Lower lobe of right lung (tissue), 2 donors: ENCODE results near the gene RHOBTB3. TPM values are rescaled to one million over a fixed set of nuclear protein-coding genes. Genes with fewer than 3 reads are reported as not detected.

Experiments
- ATAC-seq, 2 donors: fragments of 200-7000 bp; cut with Tn5 transposase; one replicate each; pipeline ENCODE4 v1.9.1; 2020 to 2022; ENCODE audit warnings: mild to moderate bottlenecking in 2 of 2, moderate library complexity in 2 of 2
- DNase-seq: peaks from one replicate; pipeline ENCODE4 v3.0.0-alpha.2; 2020
- H3K27ac ChIP-seq: fragments of 200-600 bp; one replicate; pipeline ENCODE4 v1.8.0; 2022
- H3K27me3 ChIP-seq: fragments of 200-600 bp; one replicate; pipeline ENCODE4 v1.8.0; 2022; ENCODE audit warnings: low read depth
- H3K36me3 ChIP-seq: fragments of 200-600 bp; one replicate; pipeline ENCODE4 v1.8.0; 2022; ENCODE audit warnings: mild to moderate bottlenecking
- H3K4me1 ChIP-seq: fragments of 200-600 bp; one replicate; pipeline ENCODE4 v1.8.0; 2022
- H3K4me3 ChIP-seq: fragments of 200-600 bp; one replicate; pipeline ENCODE4 v1.8.0; 2022; ENCODE audit warnings: mild to moderate bottlenecking
- H3K9me3 ChIP-seq: fragments of 200-600 bp; one replicate; pipeline ENCODE4 v1.8.0; 2022
- CTCF ChIP-seq: fragments of 200-600 bp; IDR thresholded peaks from one replicate; pipeline ENCODE4 v1.8.0; 2022; ENCODE audit warnings: antibody characterized with exemption, mild to moderate bottlenecking
- intact Hi-C: fragments of 100-400 bp; cut with DNase I; formaldehyde crosslinking; loops from one replicate; pipeline ENCODE4 v1.11.0; 2022
- total RNA-seq: library from RNA; stranded (reverse); fragmentation: NEBNext Ultra II Directional; extraction: Animal tissue kit (Norgen Biotek cat#: 25700); gene quantifications from one replicate; pipeline ENCODE4 v1.2.1, GENCODE V29; 2021
- donor health status: DM: no; HTN: yes; CAD: no; lungs with severe emphysema.

Gene RHOBTB3
- total RNA-seq, 1 donor from 2014 or later: 51.7 TPM

GRCh38 chr5:95804736-95805539, 73.8 kb downstream of the RHOBTB3 start:
- DNase-seq (no peak), ATAC-seq (no peak)
- H3K4me3 ChIP-seq: no peak overlapping the region
- no peak overlapping the region for H3K27ac ChIP-seq
- no peaks in the 10 kb centered on the region for H3K27me3 ChIP-seq
- peaks cover 29% of the 10 kb centered on the region for H3K4me1 ChIP-seq
- H3K36me3 ChIP-seq: no peaks in the 10 kb centered on the region
- peaks cover 9% of the 10 kb centered on the region for H3K9me3 ChIP-seq
- intact Hi-C loops: no loop called here
- TF ChIP-seq CTCF: no peak

GRCh38 chr5:95806687-95807086, 75.6 kb downstream of the RHOBTB3 start:
- peaks cover 9% of the 10 kb centered on the region for H3K9me3 ChIP-seq
- H3K27ac ChIP-seq: no peak overlapping the region
- no peaks in the 10 kb centered on the region for H3K27me3 ChIP-seq
- no peak for ATAC-seq
- TF ChIP-seq CTCF: no peak
- DNase-seq: no peak
- intact Hi-C loops: no loop called here
- peaks cover 45% of the 10 kb centered on the region for H3K4me1 ChIP-seq
- peaks cover 2% of the 10 kb centered on the region for H3K36me3 ChIP-seq
- H3K4me3 ChIP-seq: no peak overlapping the region

- no peak for ATAC-seq
- no peaks in the 10 kb centered on the region for H3K27me3 ChIP-seq
- no peak for DNase-seq
- peak overlapping the region; percentile 40 for H3K27ac ChIP-seq
- no peak for TF ChIP-seq CTCF
- H3K36me3 ChIP-seq: peaks cover 8% of the 10 kb centered on the region
- H3K4me1 ChIP-seq: peaks cover 60% of the 10 kb centered on the region
- H3K9me3 ChIP-seq: peaks cover 9% of the 10 kb centered on the region
- no peak overlapping the region for H3K4me3 ChIP-seq
- intact Hi-C loops: no loop called here
These were observed 77.0 kb downstream of the RHOBTB3 start for GRCh38 chr5:95808013-95808685.

GRCh38 chr5:95808686-95809413, 77.7 kb downstream of the RHOBTB3 start:
- H3K36me3 ChIP-seq: peaks cover 15% of the 10 kb centered on the region
- no peaks in the 10 kb centered on the region for H3K27me3 ChIP-seq
- no peak for TF ChIP-seq CTCF
- H3K4me3 ChIP-seq: no peak overlapping the region
- intact Hi-C loops: no loop called here
- ATAC-seq: peak; percentile 78 to 92
- DNase-seq: peak; percentile 66
- peak overlapping the region; percentile 40 for H3K27ac ChIP-seq
- H3K9me3 ChIP-seq: peaks cover 9% of the 10 kb centered on the region
- peaks cover 61% of the 10 kb centered on the region for H3K4me1 ChIP-seq

- Histone ChIP-seq H3K36me3 (peaks cover 21% of the 10 kb centered on the region), H3K9me3 (peaks cover 9% of the 10 kb centered on the region), H3K4me3 (no peak overlapping the region), H3K27me3 (no peaks in the 10 kb centered on the region), H3K4me1 (peaks cover 61% of the 10 kb centered on the region), H3K27ac (peak overlapping the region; percentile 40)
- no peak for TF ChIP-seq CTCF
- intact Hi-C loops: no loop called here
- no peak for ATAC-seq
- DNase-seq: no peak
These were observed 78.4 kb downstream of the RHOBTB3 start for GRCh38 chr5:95809414-95809960.
